Measurements from ENCODE around the gene CCDC148. TPM values are rescaled to one million over a fixed set of nuclear protein-coding genes. Genes with fewer than 3 reads are reported as not detected.
A peak's percentile ranks its signal among the peaks of the same experiment; 100 is the strongest.

The CCDC148 gene
- total RNA-seq, 8 experiments from 2014 or later: 0.45 to 7.0 (median 1.5) TPM

DNA sequence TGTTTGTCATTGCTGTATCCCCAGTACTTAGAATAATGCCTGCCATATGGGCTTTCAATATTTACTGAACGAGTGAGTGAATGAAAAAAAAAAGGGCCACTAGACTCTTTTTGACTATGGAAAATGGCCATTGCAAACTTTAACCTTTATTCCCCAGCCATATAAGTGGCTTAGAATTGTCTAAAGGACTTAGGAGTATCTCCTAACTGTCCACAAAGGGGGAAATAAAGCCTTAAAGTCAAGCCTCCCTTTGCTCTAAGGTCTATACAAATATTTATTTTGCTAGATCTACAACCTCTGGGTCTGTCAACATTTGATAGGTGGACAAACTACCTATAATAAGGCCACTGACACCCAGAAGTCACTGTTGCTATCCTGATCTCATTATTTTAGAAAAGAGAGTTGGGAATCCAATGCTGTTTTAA is 329.2 kb downstream of the CCDC148 start:
- peak in 1 of 8 experiments; percentile 12 for ATAC-seq (replicated peaks in 6 of 8)
- 0 to 71% (median 33%) methylated on average over 1 of the region's 1 CpG; no CpG with 5 or more reads in 3 of the 10 experiments for WGBS, 10 experiments
- H3K4me1 ChIP-seq (replicated peaks in 1 of 2): no peaks in the 10 kb centered on the region
- H3K27ac ChIP-seq: no peak overlapping the region
- in situ Hi-C loops (cut with MboI; ENCODE audit: low pct_unique_long_range_greater_than_20kb in 2 of 9, low sequenced_read_pairs in 9 of 9, unreplicated experiment in 9 of 9): no loop called here
- H3K4me3 ChIP-seq: no peak overlapping the region

DNA sequence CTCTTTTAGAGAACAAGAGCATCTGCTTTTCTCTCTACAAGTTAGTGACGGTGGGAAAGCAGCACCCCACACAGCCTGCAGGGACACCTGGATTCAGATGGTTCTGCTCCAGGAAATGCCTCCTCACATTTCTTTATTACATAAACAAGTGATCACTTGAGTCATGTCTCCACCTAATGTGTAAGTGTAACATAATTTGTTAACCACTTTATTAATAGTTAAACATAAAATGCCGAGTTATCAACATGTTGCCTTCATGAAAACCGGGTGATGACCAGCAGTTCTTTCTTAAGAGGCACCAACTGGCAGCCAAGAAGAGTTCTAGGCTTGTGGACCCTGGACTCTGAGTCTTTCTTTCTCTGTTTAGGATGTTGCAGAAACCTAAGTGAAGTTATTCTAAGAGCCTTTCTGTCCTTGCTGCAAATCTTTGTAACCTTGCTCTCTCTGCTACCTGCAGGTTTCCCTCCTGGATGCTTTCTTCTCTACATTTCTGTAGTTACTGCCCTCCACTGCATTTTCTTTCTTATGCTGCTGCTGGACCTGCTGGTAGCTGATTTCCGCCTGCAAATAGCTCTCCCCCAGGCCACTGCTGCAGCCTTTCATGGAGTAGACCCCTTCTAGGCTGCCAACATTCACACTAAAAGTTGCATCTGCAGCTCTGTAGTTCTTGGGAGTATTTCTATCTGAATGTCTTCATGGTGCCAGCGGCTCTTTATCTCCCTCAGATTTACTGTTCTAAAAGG is 330.6 kb downstream of the CCDC148 start:
- WGBS, 10 experiments: 24 to 89% (median 64%) methylated on average over 1 to 4 of the region's 5 CpGs; no CpG with 5 or more reads in 1 of the 10 experiments
- H3K4me1 ChIP-seq (replicated peaks in 1 of 2): no peaks in the 10 kb centered on the region
- H3K4me3 ChIP-seq: no peak overlapping the region
- in situ Hi-C loops (cut with MboI; ENCODE audit: low pct_unique_long_range_greater_than_20kb in 2 of 9, low sequenced_read_pairs in 9 of 9, unreplicated experiment in 9 of 9): no loop called here
- no peak for ATAC-seq (replicated peaks in 6 of 8)
- no peak overlapping the region for H3K27ac ChIP-seq

DNA sequence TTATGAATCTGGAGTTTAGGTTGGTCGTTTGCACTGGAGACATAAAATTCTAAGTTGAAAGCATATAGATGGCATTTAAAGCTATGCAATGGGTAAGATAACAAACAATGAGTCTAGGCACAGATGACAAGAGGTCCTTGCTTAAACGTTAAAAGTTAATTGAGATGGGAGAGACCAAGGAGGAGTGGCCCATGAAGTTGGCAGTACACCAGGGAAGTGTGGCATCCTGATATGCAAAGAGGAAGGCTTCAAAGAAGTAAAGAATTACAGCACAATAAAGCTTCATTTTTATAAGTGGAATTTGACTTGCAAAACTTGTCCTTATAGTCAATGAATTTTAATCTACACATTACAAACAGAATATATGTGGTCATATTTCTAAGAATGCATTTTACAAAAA is 331.7 kb downstream of the CCDC148 start:
- 0 to 100% (median 33%) methylated on average over 1 to 2 of the region's 2 CpGs; no CpG with 5 or more reads in 2 of the 10 experiments for WGBS, 10 experiments
- in situ Hi-C loops (cut with MboI; ENCODE audit: low pct_unique_long_range_greater_than_20kb in 2 of 9, low sequenced_read_pairs in 9 of 9, unreplicated experiment in 9 of 9): no loop called here
- H3K4me3 ChIP-seq: no peak overlapping the region
- H3K27ac ChIP-seq: no peak overlapping the region
- H3K4me1 ChIP-seq (replicated peaks in 1 of 2): no peaks in the 10 kb centered on the region
- ATAC-seq (replicated peaks in 6 of 8): no peak

Other genes with a start within 250 kb of the CCDC148 start
- gene PKP4, start 199 bp upstream of the CCDC148 start, total RNA-seq: 10 to 100 TPM; 17.8 to 43.0 (median 29.1) TPM

Data from motor neuron (in vitro differentiated cells).